COLO829 (cell line): ENCODE results near the gene PAX5.

Source experiments
- DNase-seq: peaks from one replicate; pipeline ENCODE4 v3.0.0; 2012; ENCODE audit warnings: low spot score

PAX5 gene

DNA sequence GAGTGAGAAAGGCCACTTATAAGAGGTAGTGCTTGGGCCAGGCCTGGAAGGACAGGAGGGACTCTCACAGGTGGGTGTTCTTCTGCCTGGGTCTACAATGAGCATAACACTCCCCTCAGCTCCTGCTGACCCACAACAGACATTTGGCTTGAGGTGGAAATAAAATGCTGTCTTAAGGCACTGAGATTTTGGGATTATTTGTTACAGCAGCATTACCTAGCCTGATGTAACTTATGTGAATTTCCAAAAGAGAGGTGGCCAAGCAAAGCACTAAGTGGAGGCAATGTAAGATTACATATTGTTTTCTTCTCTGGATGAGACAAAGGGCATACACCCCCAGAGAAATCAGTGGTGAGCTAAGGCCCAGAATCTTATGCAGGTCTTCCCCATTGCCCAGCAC is 221.5 kb downstream of the PAX5 start:
- no peak for DNase-seq

DNA sequence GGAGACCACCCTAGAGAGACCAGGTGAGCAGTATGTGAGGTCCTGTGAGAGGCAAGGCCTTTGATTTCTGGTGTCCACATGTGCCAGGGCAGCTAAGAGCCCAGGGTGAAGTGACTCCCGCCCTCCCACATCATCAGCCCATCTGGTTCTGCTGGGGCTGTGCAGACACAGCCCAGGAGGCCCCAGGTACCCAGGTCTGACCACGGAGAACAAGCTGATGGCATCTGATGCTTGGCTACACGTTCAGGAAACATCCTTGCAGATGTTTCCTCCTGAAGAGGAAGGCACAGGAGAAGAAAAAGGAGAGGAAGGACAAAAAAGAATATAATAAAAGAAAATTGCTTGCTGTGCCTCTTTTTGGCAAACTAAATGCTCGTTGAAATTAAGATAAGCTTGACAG is 225.8 kb downstream of the PAX5 start:
- no peak for DNase-seq

DNA sequence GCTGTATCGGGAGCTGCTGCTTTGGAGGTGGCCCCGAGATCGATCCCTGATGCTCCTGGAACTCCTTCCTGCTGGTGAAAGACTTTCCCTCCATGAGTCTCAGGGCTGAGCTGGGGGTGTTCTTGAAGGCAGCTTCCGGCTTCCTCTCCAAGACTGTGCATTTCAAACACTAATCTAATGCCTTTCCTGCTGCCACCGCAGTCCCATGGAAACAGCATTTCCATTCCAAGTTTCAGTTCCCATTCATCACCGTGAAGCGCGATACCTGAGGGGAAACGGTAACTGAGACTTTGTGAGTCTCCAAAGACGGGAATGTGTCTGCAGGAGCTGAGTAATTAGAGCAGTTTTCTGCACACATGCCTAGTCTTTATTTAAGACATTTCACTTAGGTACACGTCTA is 230.1 kb downstream of the PAX5 start:
- no peak for DNase-seq

DNA sequence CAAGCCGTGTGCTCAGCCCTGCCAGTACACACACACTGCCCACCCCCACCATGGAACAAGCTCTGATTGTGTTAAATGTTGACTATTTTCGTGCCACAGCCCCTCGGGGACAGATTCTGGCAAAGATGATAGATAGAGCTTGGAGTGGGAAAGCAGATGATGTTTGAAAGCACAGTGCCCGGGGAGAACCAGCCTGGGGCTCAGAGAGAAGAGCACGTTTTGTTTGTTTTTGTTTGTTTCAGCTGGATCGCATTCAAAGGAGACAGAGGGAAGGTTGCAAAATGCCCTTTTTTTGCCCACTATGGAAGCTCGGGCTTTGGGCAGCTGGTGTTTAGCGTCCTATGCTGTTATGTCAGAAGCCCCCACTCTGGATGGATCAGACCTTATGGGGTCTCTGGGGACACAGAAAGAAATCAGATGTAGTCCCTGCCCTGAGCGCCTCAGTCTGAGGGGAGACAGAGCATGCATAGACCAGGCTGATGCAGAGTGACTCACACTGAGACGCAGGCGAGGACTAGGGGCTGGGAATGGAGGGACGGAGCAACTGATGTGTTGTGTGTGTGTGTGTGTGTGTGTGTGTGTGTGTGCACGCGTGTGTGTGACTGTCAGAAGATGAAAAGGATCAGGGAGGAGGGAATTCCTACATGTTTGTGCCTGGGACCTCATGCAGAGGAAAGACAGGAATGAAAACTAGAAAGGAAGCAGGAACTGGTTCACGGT is 231.7 kb downstream of the PAX5 start:
- peak; percentile 51 for DNase-seq

DNA sequence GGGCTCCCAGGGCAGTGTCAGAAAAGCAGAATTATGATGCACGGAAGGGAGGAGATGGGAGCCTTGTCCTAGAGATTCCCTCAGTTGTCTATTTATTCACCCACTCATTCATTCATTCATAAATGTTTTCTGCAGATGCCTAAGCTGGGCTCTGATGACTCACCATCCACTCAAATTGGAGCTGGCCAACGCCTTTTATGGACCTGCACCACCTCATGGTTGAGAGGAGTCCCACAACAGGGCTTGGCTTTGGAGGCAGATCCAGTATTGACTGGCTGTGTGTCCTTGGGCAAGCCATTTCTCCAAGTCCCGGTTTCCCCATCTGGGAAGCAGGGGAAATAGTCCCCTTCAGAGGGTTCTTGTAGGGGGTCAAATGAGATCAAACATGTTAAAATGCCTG is 233.6 kb downstream of the PAX5 start:
- DNase-seq = no peak

DNA sequence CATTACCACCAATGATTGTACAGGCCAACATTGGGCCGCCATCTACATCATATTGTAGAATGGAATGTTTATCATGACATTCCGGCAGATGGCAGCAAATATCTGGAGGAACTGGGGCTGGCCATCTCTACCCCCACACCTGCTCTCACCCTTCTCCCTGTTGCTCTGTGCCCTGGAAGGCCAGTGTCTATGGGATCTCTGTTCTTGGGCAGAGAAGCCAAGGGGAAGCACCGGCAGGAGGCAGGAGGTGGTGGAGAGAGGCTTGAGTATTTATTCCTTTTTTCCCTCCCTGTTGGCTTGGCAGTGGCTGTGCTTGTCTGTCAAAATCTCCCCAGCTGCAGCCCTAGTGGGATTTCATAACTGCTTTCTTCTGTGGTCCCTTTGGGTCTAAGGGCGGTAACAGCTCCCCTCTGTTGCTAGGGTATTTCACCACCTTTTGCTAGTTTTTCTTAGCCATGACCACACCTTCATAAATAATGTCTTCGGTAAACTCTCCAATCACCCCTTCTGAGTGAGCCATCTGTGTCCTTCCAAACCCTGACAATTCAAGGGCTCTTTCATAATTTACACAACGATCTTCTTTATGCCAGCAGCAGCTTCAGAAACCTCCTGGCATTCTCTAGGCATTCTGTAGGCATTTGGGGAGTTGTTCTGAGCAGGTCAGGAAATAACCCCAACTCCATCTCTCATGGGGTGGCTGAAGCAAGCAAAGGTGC is 235.6 kb downstream of the PAX5 start:
- DNase-seq = peak; percentile 79

DNA sequence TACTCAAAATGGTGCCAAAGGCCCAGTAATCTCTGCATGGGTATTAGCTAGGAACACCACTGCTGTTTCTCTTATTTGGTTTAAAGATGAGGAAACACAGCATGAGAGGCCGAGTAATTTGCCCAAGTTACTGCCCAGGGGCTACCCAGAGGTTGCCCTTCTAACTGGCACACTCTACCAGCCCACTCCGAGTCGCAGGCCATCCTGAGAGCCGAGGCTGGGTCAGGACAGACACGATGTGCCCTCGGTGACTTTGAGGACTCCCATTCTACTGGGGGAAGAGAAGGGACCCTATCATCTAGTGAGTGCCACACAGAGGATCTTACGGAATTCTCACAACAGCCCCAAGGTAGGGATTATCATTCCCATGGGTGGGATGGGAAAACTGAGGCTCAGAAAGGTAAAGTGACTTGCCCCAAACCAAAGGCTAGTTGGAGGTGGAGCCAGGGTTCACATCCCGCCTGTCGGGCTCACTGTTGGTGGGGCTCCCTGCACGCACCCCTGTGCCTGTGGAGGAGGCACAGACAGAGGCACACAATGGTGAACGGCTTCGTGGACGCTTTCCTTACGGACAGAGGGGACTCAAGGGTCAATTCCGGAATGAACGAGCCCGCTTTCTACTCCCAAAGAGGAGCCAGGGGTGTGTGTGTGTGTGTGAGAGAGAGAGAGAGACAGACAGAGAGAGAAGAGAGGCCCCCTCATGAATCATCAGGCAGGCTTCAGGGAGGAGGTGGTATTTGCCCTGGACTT is 236.4 kb downstream of the PAX5 start:
- no peak for DNase-seq

DNA sequence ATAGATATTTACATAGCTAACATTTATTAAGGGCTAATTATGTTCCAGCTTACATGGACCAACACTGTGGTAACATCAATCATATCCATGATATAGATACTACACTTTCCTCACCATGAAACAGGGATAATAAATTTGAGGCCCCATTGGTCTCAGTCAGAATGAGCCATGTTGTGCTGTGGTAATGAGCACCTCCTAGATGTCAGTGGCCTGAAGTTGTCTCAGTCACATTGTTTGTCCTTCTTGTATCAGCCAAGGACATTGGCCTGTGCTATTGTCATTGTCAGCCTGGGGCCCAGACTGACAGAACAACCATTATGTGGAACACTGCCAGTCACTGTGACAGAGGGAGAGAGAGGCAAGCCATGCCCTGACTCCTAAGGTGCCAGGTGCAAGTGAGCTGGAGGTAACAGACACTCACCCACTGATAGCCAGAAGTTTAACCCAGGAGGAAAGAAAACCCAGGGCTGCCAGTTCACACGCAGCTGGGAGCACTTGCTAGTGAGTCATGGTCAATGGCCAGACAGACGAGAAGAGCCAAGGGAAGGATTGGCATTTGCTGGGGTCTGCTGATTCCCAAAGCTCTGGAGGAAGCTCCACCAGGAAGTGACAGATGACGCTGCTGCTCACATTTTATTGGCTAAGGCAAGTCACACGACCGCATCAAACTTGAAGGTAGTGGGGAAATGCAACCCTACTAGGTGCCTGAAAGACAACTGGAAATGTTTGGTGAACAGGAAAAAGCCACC is 237.2 kb downstream of the PAX5 start:
- no peak for DNase-seq

DNA sequence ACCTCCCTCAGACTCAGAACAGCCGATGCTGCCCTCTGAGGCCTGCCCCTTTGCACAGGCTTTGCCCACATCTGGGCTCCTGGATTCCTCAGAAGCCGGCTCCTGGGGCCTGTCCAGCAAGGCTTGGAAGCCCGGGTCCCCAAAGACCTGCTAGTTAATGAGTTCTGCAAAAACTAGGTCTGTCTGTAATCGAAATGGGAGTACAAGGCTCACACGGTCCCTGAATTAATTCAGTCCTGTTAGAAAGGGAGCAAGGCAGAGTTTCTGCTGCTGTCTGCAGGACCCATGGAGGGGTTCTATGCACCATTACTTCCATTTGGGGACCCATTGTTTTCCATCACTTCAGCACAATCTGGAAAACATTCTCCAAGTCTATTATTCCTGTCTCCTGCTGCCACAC is 239.6 kb downstream of the PAX5 start:
- DNase-seq = no peak

DNA sequence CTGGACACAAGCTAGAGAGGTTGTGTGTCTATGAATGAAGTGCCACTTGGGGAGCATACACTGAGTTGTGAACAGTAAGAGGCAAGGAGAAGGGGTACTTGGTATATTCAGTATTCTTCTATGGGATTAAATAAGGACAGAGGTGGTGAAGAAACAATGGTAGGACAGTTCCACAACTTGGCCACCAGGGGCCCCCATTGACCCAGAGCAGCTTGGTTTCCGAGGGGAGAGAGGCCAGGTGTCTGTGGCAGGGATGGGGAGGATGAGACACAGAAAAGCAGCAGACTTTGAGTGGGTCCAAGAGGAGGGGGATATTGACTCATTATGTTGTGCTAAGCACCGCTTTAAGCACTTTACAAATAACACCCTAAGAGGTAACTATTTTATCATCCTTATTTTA is 240.8 kb downstream of the PAX5 start:
- DNase-seq = no peak

DNA sequence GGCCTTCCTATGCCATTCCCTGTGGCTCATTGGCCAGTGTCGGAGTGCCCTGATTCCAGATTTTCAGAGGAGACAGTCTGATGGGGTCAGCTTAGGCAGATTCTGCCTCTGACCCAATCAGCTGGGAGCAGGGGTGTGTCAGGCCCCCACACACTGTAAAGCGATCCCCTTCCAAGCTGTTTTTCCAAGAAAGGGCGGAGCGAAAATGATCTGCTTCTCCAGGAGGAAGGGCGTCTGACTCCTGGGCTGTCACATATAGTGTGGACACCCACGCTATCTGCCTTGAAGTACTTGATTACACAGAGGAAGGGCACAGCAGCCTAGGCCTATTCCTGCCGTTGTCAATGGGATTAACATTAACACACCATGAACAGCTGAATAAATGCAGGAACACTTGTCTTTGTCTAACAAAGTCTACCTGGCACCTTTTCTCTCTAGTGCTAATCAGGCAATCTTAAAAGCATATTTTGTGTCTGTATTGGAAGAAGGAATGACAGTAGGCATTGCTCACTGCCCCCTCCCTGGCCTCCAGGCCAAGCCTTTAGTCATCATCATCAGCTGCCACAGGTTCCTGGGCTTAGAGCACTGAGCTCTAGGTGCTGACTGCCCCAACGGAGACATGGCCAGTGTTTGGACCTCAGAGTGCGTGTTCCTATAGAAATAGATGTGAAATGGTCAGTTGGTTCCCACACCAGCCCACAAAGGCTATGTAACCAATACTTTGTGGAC is 242.7 kb downstream of the PAX5 start:
- no peak for DNase-seq

DNA sequence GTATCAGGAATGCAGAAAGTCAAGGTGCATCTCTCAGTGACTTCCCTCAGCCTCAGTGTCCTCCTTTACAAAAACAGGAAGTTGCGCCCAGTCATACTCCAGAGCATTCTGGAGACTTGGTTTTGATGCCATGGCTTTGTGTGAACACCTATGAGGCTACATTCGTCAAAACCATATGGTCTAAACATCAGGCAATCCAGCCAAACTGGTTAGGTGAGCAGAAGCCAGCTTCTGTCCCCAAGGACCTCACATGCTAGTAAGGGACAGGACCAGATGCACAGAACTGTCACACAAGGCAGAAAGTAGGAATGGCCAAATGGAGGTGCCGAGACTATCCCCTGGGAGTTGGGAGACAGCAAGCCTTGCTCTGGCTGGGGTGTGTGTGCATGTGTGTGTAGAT is 244.2 kb downstream of the PAX5 start:
- no peak for DNase-seq

DNA sequence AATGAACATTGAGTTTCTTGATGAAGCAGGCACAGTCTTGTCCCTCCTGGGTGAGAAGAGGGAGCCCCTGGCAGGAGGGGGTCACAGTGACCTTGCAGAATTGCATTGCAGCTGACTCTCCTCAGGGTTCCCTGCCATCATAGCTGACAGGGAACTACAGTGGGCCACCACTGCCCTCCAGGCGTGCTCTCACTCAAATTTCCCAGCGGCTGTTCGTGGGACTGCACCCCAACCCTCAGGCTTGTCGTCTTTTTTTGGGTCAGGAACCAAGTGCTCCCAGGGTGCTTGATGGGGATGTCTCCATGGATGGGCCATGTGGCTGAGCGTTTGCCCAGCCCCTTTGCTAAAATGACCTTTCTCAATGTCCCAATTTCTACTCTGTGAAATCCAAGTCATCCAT is 245.5 kb downstream of the PAX5 start:
- no peak for DNase-seq

DNA sequence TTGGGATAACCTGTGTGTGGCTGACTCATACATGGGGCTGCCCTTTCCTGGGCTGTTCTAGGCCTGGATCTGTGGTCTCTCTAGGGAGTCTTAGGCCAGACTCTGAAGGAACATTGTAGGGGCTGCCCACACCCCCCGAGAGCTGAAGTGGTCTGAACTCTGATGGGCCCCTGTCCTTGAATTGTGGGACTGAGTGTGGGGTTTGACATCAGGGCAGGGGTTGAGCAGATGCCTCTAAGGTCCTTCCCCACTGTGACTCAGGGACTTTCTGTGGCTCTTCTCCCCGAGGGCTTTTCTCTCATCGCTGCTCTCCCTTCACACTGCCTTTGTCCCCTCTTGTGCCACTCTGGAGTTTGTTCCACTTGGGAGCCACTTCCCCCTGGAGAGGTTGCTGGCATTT is 246.4 kb downstream of the PAX5 start:
- no peak for DNase-seq
